Stimulated activated CD8-positive, alpha-beta memory T cell treated with anti-CD3 and anti-CD28 coated beads, Interleukin-7, amount 100 ng/mL, for 1 hour (primary cell): ENCODE measurements around the gene KCNJ12.
"Not testable (repeated sequence)": the region's sequence is repeated elsewhere in the genome, so short reads cannot be mapped to it uniquely, and the experiment has no call there.

ENCODE experiments used
- DNase-seq, 2 donors: peaks; one replicate each; pipeline ENCODE4 v3.0.0-alpha.2; 2020; ENCODE audit warnings: low read depth in 2 of 2

The KCNJ12 gene

DNA sequence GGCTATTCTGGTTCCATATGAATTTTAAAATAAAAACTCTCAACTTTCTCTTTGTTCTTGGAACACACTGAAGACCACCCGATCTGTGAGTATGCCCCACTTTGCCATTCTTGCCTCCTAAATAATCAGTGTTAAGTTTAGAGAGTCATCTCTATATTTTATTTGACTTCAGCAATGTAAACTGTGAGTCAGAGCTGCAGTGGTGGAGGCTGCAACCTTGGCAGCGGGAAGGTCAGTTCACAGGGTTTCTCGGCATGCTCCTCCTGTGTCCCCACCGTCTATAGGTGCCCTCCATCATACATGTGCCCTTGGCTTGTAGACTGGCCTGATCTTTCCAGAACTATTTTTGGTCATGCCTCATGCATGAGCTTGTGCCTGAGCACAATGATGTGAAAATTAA is 71.4 kb downstream of the KCNJ12 start:
- DNase-seq = not testable (repeated sequence)

GRCh38 chr17:21449891-21450290 is 73.7 kb downstream of the KCNJ12 start:
- not testable (repeated sequence) for DNase-seq

DNA sequence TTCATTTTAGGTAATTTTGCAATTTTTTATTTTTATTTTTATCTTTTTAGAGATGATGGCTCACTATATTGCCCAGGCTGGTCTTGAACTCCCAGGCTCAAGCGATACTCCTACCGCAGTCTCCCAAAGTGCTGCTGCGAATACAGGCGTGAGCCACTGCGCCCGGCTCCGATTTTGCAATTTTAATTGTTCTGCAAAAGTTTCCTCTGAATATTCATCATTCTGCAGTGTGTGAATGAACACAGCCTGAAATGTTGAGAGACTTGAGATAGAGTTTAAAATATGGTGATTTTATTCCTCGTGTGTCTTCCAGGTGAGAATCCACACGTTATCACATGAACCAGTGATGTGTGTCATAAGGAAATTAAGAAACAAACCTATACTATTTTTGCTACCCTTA is 75.8 kb downstream of the KCNJ12 start:
- DNase-seq = no peak

DNA sequence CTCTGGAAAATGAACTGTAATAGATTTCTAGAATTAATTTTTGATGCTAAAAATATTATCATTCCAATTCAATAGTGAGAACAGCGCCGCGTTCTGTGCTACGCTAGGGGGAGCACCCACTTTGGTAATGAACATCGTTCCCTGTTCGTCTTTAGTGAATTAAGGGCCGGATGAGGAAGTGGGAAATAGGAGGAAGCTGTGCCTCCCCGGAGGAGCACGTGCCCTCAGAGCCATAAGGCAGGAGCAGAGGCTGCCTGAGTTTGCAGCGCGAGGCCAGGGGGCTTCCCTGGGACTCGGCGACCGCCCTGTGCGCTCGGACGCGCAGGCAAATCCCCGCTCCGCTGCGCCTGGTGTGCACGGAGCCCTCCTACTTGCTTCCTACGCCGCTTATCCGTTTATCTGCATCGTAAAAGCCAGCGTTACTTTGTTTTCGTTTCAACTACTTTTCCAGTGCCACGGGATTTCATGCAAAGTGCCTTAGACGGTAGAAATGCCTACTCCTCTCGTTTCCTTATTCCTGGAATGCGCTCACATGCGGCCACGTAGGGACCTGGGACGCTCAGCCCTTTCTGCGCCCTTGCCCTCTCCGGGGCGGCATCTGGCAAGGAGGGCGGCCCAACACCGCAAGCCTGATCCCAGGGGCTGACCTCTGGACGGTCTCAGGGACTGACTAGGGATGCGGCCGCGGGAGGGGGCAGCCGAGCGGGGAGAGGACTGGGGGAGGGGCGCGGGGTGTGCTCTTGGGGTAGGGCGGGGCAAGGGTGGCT is 76.4 kb downstream of the KCNJ12 start:
- no peak for DNase-seq

DNA sequence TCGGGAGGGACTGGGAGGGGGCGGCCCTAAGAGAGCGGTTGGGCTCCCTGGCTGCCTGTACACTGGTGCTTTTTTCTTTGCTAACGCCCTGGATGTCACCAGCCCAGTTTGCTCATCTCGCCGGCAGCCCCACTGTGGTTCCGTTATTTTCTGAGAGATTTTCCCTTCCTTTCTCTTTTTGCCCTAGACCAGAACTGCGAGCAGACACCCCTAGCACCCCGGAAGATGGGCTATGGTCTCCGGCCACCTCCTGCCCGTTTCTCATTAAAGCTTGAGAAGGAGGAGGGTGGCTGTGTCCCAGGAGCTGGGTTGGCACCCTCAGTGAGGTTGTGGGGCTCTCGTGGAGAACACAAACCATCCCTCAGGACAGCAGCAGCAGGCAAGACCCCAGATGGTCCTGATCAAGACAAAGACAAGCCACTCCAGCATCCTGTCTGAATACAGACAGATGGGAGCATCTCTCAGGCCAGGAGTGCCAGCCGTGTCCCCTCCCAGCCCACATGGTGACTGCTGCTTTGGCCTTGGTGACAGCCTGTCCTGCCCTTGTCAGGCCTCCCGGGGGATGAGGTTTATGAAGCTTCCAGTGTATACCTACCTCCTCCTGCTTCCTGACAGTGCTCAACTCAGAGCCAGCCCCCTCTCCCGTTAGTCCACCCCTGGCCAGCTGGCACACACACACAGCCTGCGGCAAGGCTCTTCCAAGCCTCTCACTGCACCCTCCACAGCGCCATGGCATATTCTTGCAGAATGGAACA is 77.2 kb downstream of the KCNJ12 start:
- no peak for DNase-seq

- not testable (repeated sequence) for DNase-seq
Measured at GRCh38 chr17:21454006-21454405, 77.8 kb downstream of the KCNJ12 start.

DNA sequence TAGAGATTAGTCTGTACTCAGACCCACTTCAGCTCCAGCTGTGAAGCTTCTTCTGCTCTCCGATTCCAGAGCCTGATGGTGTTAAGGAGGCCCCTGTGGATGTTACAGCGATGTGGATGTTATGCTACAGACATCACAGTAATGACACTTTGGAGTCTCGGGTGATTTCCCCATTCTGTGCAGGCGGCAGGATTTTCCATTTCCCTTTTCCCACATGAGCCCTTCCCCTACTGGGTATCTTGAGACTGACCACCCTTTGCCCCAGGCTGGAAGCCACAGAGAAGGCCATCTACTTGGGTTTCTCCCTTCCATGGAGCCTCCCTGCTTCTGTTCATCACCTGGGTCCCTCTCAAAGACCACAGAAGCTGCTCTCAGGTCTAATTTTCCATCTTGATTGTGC is 78.3 kb downstream of the KCNJ12 start:
- no peak for DNase-seq

DNA sequence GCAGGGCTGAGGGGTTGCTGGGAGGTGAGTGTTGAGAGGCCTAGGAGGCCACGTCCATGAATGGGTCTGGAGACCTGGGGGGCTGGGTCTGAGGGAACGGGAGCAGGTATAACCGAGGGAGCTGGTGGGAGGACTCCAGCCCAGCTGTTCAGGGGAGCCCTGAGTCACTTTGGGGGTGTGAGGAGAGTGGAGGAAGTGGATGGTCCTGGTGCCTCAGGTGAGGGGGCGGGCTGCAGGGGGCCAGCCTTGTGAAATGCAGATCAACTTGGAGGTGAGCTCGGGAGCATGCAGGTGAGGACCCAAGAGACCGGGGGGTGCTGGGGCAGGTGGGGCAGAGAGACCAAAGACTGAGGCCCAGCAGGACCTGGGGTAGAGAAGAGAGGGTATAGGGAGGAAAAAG is 79.6 kb downstream of the KCNJ12 start:
- no peak for DNase-seq

- DNase-seq = not testable (repeated sequence)
Measured at GRCh38 chr17:21456449-21456848, 80.3 kb downstream of the KCNJ12 start.

DNA sequence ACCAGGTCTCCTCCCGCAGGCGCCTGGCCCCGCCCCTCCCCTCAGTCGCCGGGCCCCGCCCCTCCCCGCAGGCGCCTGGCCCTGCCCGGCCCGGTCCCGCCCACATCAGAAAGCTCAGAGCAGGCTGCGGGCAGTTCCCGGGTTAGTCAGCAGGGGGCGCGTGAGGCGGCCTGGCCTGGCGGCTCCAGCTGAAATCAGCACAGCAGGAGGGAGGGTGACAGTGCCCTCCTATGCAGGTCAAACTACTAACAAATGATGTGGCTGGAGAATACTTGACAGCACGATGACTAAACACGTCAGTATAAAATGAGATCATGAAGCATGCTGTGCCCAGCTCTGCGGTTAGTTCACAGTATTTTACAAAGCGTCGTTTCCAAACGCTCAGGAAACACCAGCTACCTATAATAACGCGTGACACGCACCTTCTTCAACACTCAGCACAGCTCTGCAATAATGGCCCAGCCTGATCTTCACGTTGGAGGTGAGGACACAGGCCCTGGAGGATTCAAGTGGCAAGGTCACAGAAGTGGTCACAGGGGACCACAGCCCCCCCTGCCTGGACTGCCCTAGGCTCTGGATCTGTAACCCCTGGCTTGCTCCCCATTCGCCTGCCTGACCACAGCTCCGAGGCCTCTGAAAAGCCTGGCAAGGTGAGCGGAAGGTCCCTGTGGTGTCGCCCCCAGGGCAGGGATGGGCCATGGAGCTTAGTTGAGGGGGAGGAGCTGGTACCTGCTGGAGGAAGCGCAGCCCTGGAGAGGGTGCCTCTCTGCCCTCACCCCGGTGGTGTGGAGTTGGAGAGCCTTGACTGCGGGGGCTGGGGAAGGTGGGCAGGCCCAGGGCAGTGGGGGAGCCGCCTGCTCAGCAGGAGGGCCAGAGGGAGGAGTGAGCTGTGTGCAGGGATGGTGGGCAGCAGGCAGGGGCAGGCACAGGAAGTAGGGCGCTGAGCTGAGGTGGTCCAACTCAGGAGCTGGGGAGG is 81.2 kb downstream of the KCNJ12 start:
- DNase-seq = peak; percentile 85 to 89

GRCh38 chr17:21458054-21458453 is 81.9 kb downstream of the KCNJ12 start:
- DNase-seq = no peak

- no peak for DNase-seq
Measured at GRCh38 chr17:21459536-21459935, 83.4 kb downstream of the KCNJ12 start.

GRCh38 chr17:21460358-21460757 is 84.2 kb downstream of the KCNJ12 start:
- DNase-seq = no peak

- no peak for DNase-seq
Measured at GRCh38 chr17:21462237-21462636, 86.1 kb downstream of the KCNJ12 start.

DNA sequence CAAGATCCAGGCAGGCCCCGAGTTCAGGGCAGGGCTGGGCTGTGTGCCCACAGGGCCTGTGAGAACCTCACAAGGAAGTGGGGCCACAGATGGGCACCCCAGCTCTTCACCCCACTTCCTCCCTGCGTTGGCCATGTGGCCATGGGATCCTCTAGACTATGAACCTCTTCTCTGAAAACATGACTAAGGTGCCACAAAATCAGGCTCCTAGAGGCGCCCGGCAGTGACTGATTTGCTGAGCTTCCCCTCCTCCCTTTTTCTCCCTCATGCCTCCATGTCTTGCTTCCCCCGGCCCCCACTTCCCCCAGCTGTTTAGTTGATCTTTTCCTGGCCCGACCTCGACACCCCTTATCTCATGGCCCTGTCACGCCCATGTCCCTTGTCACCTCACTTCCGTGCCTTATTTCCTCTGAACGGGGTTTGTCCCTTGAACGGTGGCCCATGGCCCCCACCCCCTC is 87.1 kb downstream of the KCNJ12 start:
- DNase-seq = no peak

DNA sequence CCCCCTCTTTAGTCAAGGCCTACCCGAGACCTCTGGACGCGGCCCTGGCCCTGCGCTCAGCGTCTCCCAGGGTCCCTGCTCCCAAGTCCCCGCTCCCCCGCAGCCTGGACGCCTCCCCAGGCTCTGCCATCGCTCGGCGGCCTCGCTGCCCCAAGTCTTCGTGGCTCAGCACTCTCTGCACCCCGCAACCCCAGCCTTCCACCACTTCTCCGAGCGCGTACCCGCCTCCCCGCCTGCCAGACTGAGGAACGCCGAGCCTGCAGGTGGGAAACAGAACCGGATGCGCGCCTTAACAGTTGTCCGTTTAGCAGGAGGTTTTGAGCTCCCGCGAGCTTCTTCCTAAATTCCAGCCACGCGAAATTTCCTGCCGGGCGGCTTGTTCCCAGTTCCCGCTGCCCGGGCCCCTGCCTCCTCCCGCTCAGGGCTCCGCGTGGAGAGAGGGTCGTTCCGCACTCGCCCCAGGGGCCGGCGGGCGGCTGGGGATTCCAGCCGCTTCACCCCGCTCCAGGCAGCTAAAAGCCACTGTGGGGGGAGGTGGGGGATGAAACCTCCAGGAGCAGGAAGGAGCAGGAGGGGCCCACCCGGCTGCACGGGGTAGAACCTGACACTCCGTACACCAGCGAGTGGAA is 87.7 kb downstream of the KCNJ12 start:
- no peak for DNase-seq

DNA sequence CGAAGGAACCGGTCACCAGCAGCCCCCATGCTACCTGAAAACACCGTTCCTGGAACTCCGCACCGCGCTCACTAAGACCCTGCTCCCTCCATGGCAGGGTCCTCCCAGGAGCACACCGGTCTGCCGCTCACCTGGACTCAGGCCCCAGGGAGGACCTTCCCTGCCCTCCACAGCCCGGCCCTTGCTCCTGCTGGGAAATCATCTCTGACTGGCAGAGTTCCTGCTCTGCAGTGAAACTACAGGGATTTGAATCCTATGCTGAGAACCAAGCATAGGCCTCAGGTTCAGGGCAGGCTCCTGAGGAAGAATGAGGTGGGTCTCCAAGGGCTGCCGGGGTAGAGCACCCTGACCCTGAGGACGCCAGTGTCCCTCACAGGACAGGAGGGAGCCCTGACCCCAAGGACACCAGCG is 88.5 kb downstream of the KCNJ12 start:
- no peak for DNase-seq

- DNase-seq = no peak
Measured at GRCh38 chr17:21466550-21466949, 90.4 kb downstream of the KCNJ12 start.

DNA sequence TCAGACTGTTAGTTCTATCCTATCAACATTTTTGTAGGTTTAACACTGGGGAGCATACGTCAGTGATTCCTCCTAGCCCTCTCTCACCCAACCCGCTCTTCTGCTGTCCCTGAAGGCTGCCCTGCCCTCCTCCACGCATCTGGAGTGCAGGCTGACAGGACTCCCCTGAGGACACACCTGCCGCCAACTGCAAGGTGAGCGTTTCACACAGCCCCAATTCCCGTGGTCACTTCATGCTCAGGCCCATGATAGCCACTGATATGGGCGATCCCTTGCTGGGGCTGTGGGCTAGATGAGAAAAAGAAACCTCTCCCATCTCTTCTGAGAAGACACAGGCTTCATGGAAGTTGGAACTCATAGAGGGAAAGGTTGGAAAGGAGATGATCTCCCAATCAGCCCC is 91.0 kb downstream of the KCNJ12 start:
- DNase-seq = no peak

- no peak for DNase-seq
Measured at GRCh38 chr17:21467739-21468490, 91.8 kb downstream of the KCNJ12 start.
